Panc1 (cell line): Measurements from ENCODE around the gene GJA3. TPM values are rescaled to one million over a fixed set of nuclear protein-coding genes. Genes with fewer than 3 reads are reported as not detected.

Source experiments
- ATAC-seq: fragments of 200-7000 bp; cut with Tn5 transposase; 2 replicates; pipeline ENCODE4 v1.9.1; 2020; ENCODE audit warnings: mild to moderate bottlenecking, moderate library complexity
- BruUV-seq: library from RNA; stranded (reverse); fragments of 400-500 nt; replicated peaks from 2 replicates; lab custom pipeline; 2021; lab: Mats Ljungman, UMichigan
- CTCF ChIA-PET: fragments of 300-600 bp; sonication (Branson Sonifier 250); formaldehyde crosslinking; loops from one replicate; lab custom pipeline; 2022; ENCODE audit warnings: antibody characterized with exemption; lab: Charles Lee
- POLR2A ChIA-PET: fragments of 300-600 bp; sonication (Branson Sonifier 250); formaldehyde crosslinking; loops from one replicate; lab custom pipeline; 2022; ENCODE audit warnings: antibody characterized with exemption; lab: Charles Lee
- DNase-seq: peaks from one replicate; pipeline ENCODE4 v3.0.0-alpha.2; 2010; ENCODE audit warnings: low read depth, low spot score
- H3K27ac ChIP-seq: 2 replicates; pipeline ENCODE4 v1.5.1; 2011; ENCODE audit warnings: mild to moderate bottlenecking, low read length, inconsistent platforms
- H3K27me3 ChIP-seq: fragments of 200-500 bp; sonication (Bioruptor generic); 2 replicates; pipeline ENCODE4 v1.6.0; 2014; ENCODE audit warnings: low read length, inconsistent platforms; ENCODE audit not compliant: control insufficient read depth, insufficient read depth
- H3K36me3 ChIP-seq: fragments of 200-500 bp; sonication (Bioruptor generic); 2 replicates; pipeline ENCODE4 v1.5.1; 2014; ENCODE audit warnings: inconsistent platforms, mild to moderate bottlenecking, low read length, moderate library complexity; ENCODE audit not compliant: control insufficient read depth, insufficient read depth
- H3K4me1 ChIP-seq: 2 replicates; pipeline ENCODE4 v1.5.1; 2011; ENCODE audit warnings: inconsistent platforms, mild to moderate bottlenecking, low read length, moderate library complexity; ENCODE audit not compliant: control insufficient read depth, insufficient read depth
- H3K4me3 ChIP-seq, 2 experiments: 2 replicates each; pipeline ENCODE4 v1.5.1; 2011 to 2012; ENCODE audit warnings: low read depth in 2 of 2, low read length in 2 of 2, mild to moderate bottlenecking in 2 of 2, inconsistent platforms in 1 of 2, moderate library complexity in 1 of 2
- H3K9me3 ChIP-seq: fragments of 200-500 bp; sonication (Bioruptor generic); 2 replicates; pipeline ENCODE4 v1.5.1; 2014; ENCODE audit warnings: low read depth, mild to moderate bottlenecking, inconsistent platforms, low read length, moderate library complexity; ENCODE audit not compliant: control insufficient read depth, insufficient read depth
- CTCF ChIP-seq: fragments of 450-650 bp; IDR thresholded peaks from 2 replicates; pipeline ENCODE4 v1.5.1; 2017; ENCODE audit warnings: mild to moderate bottlenecking
- POLR2AphosphoS5 ChIP-seq: IDR thresholded peaks from 2 replicates; pipeline ENCODE4 v1.6.1; 2012; ENCODE audit warnings: mild to moderate bottlenecking, low read depth, low read length, moderate library complexity
- REST ChIP-seq, 2 experiments: IDR thresholded peaks; 2 replicates each; pipeline ENCODE4 v1.6.1; 2011 to 2012; ENCODE audit warnings: low read depth in 2 of 2, control low read depth in 1 of 2, low read length in 1 of 2, mild to moderate bottlenecking in 1 of 2, moderate library complexity in 1 of 2; ENCODE audit not compliant: insufficient read depth in 1 of 2
- SIN3A ChIP-seq: IDR thresholded peaks from 2 replicates; pipeline ENCODE4 v1.6.1; 2012; ENCODE audit warnings: low read depth, mild to moderate bottlenecking, low read length, moderate library complexity, borderline replicate concordance; ENCODE audit not compliant: insufficient read depth
- TCF7L2 ChIP-seq: IDR thresholded peaks from 2 replicates; pipeline ENCODE4 v1.6.1; 2011; ENCODE audit warnings: mild to moderate bottlenecking, low read depth, low read length, inconsistent platforms
- in situ Hi-C: cut with HindIII; loops from 2 replicates; pipeline ENCODE4 v1.10.0; 2016; ENCODE audit warnings: low sequenced_read_pairs, low pct_unique_long_range_greater_than_20kb
- intact Hi-C: fragments of 100-400 bp; cut with micrococcal nuclease; formaldehyde crosslinking; loops from one replicate; pipeline ENCODE4 v1.10.0; 2022; ENCODE audit not compliant: unreplicated experiment
- total RNA-seq: library from RNA; stranded (reverse); gene quantifications from one replicate; pipeline ENCODE4 v1.2.1, GENCODE V29; 2021; ENCODE audit not compliant: unreplicated experiment

GJA3 gene
- total RNA-seq, 1 experiment from 2014 or later, result 11.6 TPM

GRCh38 chr13:20190076-20190475, 29.2 kb upstream of the GJA3 start:
- no TSS peak for BruUV-seq
- CTCF ChIA-PET, result no interaction called here
- H3K27ac ChIP-seq, result no peak overlapping the region
- no peak for TF ChIP-seq TCF7L2
- no peak for TF ChIP-seq SIN3A
- no peak for TF ChIP-seq CTCF
- no peak for TF ChIP-seq POLR2AphosphoS5
- no peak for TF ChIP-seq REST (IDR thresholded peaks at IDR 0.05; ENCODE audit: insufficient read depth in 1 of 2, low read depth in 2 of 2, low read length in 1 of 2)
- DNase-seq (no peak), ATAC-seq (no peak)
- intact Hi-C loops (no loop called here), in situ Hi-C loops (no loop called here)
- no peaks in the 10 kb centered on the region; the same call in 1 of the 2 replicates for H3K36me3 ChIP-seq
- no peaks in the 10 kb centered on the region for H3K9me3 ChIP-seq
- H3K4me1 ChIP-seq, result no peaks in the 10 kb centered on the region; the same call in 1 of the 2 replicates
- no peaks in the 10 kb centered on the region; the same call in 1 of the 2 replicates for H3K27me3 ChIP-seq
- H3K4me3 ChIP-seq, result no peak overlapping the region
- POLR2A ChIA-PET, result no interaction called here

- ChIA-PET CTCF (no interaction called here), POLR2A (no interaction called here)
- in situ Hi-C loops (no loop called here), intact Hi-C loops (no loop called here)
- TF ChIP-seq REST (IDR thresholded peaks at IDR 0.05; ENCODE audit: insufficient read depth in 1 of 2, low read depth in 2 of 2, low read length in 1 of 2) (no peak), POLR2AphosphoS5 (no peak), TCF7L2 (no peak), CTCF (peak; percentile 29)
- no peaks in the 10 kb centered on the region; the same call in 1 of the 2 replicates for H3K4me1 ChIP-seq
- ATAC-seq (no peak), DNase-seq (no peak)
- no peaks in the 10 kb centered on the region; the same call in 1 of the 2 replicates for H3K27me3 ChIP-seq
- H3K27ac ChIP-seq, result no peak overlapping the region
- no TSS peak for BruUV-seq
- no peaks in the 10 kb centered on the region; the same call in 1 of the 2 replicates for H3K36me3 ChIP-seq
- no peak overlapping the region for H3K4me3 ChIP-seq
- no peaks in the 10 kb centered on the region for H3K9me3 ChIP-seq
These were observed 28.1 kb upstream of the GJA3 start for GRCh38 chr13:20188667-20189553.
